ENCODE data around the gene IL23A.
A peak's percentile ranks its signal among the peaks of the same experiment; 100 is the strongest.

DNA sequence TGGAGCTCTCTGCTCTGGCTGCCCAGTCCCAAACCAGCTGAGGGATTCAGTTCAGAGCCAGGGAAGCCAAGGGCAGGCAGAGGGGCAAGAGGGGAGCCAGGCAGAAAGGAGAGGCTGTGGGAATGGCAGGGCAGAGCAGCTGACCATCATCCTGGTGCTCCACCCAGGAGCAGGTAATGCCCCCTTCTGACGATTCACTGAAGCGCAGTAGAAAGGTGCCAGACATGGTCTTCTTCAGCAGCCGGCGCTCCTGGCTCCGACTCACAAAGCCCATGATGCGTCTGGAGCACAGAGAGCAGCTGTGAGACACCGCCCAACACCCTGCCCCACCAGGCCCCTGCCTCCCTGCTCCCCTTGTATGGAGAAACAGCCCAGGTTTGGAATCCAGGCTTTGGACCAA, 8.0 kb downstream of the IL23A start:
- TF ChIP-seq, protein P1, sequence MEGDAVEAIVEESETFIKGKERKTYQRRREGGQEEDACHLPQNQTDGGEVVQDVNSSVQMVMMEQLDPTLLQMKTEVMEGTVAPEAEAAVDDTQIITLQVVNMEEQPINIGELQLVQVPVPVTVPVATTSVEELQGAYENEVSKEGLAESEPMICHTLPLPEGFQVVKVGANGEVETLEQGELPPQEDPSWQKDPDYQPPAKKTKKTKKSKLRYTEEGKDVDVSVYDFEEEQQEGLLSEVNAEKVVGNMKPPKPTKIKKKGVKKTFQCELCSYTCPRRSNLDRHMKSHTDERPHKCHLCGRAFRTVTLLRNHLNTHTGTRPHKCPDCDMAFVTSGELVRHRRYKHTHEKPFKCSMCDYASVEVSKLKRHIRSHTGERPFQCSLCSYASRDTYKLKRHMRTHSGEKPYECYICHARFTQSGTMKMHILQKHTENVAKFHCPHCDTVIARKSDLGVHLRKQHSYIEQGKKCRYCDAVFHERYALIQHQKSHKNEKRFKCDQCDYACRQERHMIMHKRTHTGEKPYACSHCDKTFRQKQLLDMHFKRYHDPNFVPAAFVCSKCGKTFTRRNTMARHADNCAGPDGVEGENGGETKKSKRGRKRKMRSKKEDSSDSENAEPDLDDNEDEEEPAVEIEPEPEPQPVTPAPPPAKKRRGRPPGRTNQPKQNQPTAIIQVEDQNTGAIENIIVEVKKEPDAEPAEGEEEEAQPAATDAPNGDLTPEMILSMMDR (conservative IDR thresholded peaks at IDR 0.05; ENCODE audit: low read length) = peak; percentile 34; the same call in 1 of the 2 replicates
- TF ChIP-seq EZH2phosphoT487 (IDR thresholded peaks at IDR 0.05; ENCODE audit: borderline replicate concordance, low read depth, low read length) = no peak

Data from OCI-LY7 (cell line).